GM18511 (cell line): ENCODE results near the gene BDKRB2.

ENCODE experiments used
- ATAC-seq: cut with Tn5 transposase; IDR thresholded peaks from one replicate; pipeline ENCODE4 v1.9.1; 2021; ENCODE audit warnings: mild to moderate bottlenecking, moderate library complexity; ENCODE audit not compliant: unreplicated experiment

BDKRB2 gene

DNA sequence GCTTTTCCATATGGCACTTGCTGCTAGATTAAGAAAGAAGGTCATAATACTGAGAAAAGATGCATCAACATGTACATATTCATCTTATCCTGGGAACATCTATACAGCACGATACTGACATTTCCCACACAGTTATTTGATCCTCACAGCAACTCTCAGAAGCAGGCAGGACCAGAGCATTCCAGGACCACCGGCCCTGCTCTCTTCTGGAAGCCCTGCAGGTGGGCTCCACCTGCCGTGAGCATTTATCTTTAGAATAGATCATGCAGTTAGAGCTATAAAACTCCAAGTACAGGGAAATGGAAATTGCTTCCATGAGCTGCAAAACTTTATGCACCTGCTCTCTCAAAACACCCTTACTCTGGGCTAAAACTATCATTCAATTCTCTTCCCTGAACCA, 45.8 kb downstream of the BDKRB2 start:
- ATAC-seq = no peak

DNA sequence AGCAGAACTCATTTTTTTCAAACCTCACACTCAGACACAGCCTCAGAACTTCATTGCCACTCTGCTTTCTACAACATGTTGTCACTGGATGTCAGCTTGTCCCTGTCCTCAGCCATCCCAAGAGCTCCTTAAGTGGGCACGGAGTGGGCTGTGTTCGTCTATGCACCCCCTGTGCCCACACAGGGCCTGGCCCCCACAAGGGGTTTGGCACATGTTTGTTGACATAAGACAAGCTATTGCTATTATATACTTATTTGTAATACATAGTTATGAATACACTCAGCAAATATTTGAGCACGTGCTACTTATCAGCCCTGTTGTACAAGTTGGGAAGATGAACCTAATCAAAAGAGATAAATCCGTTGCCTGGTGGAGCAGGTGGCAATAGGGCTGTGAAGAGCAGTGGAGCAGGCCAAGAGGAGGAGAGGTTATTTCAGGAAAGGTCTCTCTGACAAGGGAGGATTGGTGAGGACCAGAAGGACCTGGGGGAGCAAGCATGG, 47.1 kb downstream of the BDKRB2 start:
- no peak for ATAC-seq

DNA sequence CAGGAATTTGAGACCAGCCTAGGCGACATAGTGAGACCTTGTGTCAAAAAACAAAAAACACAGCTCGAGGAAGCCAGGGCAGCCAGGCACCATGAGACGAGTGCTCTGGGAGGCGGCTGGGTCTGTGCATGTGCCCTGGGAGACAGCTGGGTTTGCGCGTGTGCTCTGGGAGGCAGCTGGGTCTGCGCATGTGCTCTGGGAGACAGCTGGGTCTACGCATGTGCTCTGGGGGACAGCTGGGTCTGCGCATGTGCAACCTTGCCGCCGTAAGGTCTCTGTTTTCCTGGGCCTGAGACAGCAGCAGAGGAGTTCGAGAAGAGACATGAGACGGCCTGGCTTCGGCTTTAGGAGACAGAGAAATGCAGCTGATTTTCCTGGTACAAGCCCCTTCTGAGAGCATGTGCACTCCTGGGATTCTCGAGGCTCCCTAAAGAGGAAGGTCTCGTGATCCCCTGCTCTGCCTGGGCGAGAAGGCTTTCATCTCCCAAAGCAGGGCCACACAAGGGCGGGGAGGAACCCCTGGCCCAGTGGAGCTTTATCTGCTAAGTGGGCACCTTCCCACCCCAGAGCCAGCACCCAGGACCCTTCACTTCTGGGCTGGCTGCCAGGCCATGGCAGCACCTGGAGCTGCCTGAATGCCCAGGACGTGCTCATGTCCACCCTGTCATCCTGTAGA, 47.8 kb downstream of the BDKRB2 start:
- ATAC-seq = no peak

DNA sequence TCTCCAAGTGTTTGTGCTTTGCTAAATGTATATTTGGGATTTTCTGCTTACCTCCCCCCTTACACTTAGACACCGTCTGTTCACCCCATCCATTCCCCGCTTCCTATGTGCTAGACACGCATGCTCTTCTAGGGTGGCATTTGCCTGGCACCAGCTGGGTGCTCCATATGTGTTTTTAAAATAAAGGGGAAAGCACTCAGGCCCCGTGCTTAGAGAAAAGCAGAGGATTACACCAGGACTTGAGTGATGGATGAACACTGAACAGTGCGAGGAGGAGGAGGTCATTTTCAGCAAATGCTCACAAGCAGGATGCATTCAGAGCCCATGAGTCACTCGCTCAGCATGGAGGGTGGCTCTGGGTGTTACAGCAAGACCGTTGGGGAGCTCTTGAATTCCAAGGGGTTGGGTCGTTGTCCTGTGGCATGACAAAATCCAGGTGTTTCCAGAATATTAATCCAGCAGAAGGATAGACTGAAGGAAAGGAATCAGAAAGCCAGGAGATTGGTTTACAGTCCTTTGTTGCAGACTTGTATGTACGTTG, 48.4 kb downstream of the BDKRB2 start:
- no peak for ATAC-seq

DNA sequence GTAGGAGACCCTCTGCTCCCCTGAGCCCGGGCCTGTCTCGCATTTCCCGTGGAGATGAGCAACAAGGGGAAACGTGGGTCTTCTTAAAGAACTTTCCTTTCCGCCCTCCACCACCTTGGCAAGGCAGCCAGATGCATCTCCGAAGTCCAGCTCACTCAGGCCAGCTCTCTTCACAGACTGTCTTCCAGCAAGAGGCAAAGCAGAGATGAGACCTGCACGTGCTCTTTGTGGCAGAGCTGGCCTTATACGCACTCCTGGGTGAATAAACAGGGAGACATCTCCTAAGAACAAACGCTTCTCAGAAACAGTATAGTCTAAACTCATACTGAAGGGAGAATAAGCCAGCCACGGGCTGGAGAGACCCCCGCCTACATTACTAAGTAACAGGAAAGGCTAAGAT, 50.0 kb downstream of the BDKRB2 start:
- ATAC-seq = no peak

DNA sequence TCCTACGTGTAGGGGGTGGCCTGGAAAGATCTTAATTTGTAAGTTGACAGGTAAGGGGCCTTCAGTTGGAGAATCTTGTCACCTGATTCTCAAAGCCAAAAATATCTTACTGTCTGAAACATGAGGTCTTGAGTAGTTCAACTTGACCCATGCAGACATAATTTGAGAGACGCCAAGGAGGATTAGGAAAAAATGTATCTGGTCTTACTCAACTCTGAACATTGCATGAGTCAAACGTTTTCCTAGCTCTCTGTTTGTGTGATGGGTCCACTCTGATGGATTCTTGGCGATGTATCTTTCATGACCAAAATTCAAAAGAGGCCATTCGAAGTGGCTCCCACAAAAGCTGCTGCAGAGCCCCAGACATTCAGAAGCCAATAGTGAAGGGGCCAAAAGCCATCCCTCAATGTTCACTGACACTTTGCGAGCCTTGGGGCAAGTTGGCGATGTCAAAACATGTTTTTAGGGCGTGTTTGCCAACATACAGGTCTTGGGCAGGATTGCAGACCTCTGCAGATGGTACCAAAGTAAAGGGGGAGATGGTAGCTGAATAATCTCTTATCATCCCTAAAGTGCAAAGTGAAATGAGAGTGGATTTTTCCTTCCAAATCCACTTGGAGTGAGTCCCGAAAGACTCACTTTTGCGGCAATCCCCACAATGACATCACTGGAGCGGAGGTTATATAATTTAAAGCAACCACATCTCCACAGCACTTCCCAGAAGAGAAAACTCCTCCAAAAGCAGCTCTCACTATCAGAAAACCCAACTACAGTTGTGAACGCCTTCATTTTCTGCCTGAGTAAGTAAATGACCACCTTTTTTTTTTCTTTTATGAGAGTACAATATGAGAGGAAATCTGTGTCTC, 51.1 kb downstream of the BDKRB2 start, which contains the start of gene BDKRB1:
Gene BDKRB1 (plus strand): TSS at position 710 of the 866 bp plus-strand sequence. CDS start 7,473 bp downstream, outside the sequence.
- ATAC-seq = no peak

DNA sequence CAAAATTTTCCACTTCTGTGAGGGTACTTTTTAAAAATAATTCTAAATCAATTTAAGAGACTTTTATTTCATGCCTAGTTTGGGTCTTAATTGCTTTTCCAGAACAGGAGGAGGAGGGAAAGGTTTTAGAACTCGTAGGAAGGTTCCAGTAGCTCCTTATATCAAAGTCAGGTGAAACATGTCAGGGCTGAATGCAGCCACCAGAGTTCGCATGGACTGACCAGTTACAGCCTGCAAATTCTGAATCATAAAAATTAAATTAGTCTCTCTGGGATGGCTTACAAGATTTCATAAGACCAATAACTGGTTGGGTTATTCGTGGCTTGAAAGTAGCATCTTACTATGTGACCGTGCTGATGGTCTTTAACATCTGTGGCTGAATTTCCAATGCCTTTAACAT, 51.8 kb downstream of the BDKRB2 start:
- ATAC-seq = no peak

DNA sequence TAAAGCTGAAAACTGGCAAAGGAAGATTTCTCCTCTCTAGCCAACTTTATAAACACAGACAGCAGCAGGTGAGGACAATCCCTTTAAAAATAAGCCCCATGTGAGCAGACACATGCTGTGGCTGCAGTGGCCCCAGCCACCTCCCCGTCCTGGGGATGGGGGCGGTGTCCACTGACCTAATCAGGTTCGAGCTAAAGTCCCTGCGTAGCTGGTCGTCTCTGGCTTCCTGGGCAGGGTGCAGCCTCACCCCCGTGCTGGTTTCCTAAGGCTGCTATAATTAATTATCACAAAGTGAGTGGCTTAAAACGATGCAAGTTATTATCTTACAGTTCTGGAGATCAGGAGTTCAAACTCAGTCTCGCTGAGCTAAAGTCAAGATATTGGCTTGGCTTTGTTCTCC, 52.4 kb downstream of the BDKRB2 start:
- ATAC-seq = no peak

DNA sequence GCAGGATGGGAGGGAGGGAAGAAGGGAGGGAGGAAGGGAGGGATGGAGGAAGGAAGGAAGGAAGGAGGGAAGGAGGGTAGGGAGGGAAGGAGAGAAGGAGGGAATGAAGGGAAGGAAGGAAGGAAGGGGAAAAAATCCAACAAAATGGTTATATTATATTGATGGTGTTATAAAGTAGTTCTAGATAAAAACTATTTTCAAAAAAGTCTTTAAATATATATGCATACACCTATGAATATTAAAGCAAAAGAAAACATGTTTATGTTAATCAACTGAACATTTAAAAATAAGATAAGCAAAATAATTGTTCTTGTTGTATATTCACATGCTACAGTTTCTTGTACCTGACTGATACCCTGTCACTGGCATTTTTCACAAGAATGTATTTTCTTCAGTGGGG, 53.3 kb downstream of the BDKRB2 start:
- no peak for ATAC-seq

DNA sequence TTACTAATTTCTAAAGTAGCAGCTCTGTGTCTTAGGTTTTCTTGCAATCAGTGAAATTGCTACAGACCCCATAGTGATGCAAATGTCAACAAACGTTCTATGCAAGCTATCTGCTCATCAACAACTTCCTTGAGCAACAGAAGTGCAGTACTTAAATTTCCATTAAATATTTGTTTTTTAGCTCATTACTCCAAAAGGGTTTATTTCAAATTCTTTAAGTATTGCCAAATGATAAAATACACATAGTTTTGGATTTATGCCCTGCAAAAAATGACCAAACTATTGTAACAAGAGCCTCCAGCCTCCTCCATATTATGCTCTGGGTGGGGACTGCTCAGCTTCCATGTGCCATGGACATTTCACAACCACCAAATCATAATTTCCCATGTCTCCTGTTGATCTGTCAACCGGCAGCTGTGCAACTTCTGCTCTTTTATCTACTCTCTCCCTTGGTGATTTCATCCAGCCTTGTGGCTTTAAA, 55.7 kb downstream of the BDKRB2 start:
- no peak for ATAC-seq

DNA sequence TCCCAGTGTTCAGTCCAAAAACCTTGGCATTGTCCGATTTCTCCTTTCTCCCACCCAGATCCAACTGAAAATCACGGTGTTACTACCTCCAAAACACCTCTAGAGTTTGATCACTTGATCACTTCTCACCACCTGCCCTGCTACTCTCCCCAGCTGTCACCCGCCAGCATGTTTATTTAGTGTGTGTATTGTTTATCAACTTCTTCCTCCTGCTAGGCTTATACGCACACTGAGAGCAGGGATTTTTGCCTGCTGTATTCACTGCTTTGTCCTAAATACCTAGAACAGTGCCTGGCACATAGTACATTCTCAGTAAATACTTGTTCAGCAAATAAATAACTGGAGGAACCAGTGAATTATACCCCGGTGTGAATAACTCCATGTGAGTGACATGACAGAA, 56.4 kb downstream of the BDKRB2 start:
- no peak for ATAC-seq

DNA sequence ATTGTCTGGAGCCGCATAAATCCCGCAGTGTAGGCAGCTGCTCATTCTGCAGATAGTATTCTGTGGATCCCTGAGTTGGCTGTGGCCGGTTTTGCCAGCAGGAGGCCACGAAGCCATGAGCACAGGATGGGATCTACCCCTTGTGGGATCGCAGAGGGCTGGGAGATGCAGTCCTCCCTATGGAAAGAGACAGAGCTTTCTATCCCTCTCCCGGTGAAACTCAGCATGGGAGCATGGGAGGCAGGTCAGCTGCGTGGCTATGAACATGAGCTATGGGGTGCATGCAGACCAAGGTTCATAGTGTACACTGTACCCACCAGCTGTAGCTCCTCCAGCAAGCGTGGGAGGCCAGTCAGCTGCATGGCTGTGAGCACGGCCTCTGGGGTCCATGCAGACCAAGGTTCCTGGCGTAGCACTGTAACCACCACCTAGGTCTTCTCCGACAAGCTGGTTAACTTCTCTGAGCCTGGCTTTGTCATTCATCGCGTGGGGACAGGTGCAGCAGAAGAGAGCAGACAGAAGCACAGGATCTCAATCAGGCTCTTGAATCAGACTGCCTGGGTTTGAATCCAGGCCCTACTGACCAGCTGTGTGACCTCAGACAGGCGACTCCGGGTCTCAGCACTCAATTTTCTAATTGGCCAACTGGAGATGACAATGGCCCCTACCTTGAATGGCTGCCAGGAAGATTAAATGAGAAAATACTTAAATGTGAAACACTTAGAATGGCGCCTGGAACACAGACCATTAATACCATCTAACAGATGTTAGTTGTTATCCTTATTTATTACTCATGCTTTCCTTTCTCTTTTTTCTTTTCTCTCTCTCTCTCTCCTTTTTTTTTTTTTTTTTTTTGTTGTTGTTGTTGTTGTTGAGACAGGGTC, 57.4 kb downstream of the BDKRB2 start:
- no peak for ATAC-seq

DNA sequence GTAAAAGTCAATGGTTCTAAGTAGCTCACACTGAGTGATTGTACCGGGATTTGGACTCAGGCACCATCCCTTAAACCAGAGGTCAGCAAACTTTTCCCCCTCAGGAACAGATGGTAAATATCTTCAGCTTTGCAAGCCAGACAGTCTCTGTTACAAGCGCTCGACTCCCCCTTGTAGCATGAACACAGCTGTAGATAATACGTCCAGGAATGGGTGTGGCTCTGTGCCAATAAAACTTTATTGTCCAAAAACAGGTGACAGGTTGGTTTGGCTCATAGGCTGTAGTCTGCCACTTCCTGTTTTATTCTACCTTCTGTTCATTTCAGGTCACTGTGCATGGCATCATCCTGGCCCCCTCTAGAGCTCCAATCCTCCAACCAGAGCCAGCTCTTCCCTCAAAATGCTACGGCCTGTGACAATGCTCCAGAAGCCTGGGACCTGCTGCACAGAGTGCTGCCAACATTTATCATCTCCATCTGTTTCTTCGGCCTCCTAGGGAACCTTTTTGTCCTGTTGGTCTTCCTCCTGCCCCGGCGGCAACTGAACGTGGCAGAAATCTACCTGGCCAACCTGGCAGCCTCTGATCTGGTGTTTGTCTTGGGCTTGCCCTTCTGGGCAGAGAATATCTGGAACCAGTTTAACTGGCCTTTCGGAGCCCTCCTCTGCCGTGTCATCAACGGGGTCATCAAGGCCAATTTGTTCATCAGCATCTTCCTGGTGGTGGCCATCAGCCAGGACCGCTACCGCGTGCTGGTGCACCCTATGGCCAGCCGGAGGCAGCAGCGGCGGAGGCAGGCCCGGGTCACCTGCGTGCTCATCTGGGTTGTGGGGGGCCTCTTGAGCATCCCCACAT, 58.9 kb downstream of the BDKRB2 start:
- ATAC-seq = no peak

DNA sequence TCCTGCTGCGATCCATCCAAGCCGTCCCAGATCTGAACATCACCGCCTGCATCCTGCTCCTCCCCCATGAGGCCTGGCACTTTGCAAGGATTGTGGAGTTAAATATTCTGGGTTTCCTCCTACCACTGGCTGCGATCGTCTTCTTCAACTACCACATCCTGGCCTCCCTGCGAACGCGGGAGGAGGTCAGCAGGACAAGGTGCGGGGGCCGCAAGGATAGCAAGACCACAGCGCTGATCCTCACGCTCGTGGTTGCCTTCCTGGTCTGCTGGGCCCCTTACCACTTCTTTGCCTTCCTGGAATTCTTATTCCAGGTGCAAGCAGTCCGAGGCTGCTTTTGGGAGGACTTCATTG, 59.5 kb downstream of the BDKRB2 start:
- ATAC-seq = no peak

DNA sequence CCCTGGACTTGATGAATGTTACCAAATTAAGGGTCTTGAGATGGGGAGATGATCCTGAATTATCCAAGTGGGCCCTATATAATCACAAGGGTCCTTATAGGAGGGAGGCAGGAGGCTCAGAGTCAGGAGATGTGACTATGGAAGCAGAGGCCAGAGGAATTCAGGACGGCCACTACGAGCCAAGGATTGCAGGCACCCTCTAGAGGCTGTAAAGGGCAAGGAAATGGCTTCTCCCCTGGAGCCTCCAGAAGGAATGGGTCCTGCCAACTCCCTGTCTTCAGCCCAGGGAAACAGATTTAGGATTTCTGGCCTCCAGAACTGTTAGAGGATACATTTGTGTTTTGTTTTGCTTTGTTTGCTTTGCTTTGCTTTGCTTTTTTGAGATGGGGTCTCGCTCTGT, 60.2 kb downstream of the BDKRB2 start:
- no peak for ATAC-seq

DNA sequence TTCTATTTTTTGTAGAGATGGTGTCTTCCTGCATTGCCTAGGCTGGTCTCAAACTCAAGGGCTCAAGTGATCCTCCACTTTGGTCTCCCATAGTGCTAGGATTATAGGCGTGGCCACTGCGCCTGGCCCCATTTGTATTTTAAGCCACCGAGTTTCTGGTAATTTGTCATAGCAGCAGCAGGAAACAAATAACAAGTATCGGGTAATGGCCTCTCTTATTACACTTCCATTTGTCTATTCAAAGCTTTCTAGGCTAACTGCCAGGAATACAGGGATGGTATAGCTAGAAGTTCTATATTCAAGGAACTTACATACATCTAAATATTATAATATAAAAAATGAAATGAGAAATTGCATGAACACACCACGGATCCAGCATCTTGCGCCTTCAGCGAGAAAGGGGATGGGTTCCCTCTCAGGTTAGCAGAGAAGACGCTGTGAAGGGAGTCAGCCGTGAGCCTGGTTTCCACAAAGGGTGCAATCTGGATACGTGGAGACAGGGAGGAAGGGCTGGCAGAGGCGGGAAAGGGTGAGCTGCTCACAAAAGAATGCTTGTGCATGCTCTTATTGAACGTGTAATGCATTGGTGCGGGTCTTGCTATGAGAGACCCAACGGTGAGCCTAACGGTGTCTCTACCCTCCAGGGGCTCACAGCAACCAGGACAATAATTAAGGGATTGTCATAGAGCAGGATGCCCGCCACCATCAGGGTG, 60.9 kb downstream of the BDKRB2 start:
- ATAC-seq = no peak

DNA sequence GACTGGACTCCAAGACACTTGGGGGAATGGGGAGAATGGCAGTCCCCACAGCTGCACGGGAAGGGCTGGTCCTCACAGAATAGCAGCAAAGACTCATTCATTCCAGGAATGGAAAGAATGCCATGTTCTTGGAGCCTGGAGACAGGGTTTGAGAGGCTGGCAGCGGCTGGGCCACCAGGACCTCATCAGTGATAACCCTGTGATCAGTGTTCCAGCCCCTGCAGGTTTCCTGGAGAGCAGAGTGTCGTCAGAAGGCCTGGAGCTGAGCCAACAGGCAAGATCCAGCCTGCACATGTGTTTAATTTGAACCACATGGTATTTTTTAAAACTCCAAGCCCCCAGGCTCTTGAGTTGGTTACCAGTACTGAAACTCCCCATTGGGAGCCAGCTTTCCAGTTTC, 62.7 kb downstream of the BDKRB2 start:
- no peak for ATAC-seq

DNA sequence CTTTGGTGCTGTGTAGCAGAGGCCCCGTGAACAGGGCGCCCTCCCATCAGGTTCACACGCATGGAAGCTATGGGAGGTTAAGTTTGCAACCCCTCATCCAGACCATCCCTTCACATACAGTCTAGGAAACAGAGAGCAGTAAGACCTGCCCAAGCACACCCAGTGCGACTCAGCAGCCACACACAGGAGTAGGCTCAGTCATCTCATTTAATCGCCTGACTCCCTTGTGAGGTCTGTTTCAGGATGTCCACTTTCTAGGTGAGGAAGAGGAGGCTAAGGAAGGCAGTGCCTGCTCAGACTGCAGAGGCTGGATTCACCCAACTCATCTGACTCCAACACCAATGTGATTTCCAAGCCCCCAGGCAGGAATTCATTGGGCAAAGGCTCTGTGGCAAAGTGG, 63.3 kb downstream of the BDKRB2 start:
- ATAC-seq = no peak
